Keratinocyte (primary cell): ENCODE results near the gene CAST. TPM values are rescaled to one million over a fixed set of nuclear protein-coding genes. Genes with fewer than 3 reads are reported as not detected.

ENCODE experiments used
- DNase-seq: peaks from one replicate; pipeline ENCODE4 v3.0.0-alpha.2; 2011; ENCODE audit warnings: low read depth, missing footprints, low spot score
- FAIRE-seq: peaks from 2 replicates; lab custom pipeline; 2011; peaks lifted over from hg19 to GRCh38; lab: Jason Lieb, UNC
- H2AFZ ChIP-seq: 2 replicates; pipeline ENCODE4 v1.6.0; 2012; ENCODE audit warnings: low read length, control low read depth, inconsistent platforms; ENCODE audit not compliant: control insufficient read depth
- H3K27ac ChIP-seq: 2 replicates; pipeline ENCODE4 v1.5.1; 2011; ENCODE audit warnings: low read length; ENCODE audit not compliant: control insufficient read depth, insufficient read depth
- H3K27me3 ChIP-seq: 3 replicates; pipeline ENCODE4 v1.6.0; 2011; ENCODE audit warnings: low read length; ENCODE audit not compliant: control insufficient read depth, insufficient read depth; ENCODE audit errors: extremely low read depth
- H3K36me3 ChIP-seq, 2 experiments: 2 replicates in 1 of 2; 3 replicates in 1 of 2; pipeline ENCODE4 v1.5.1; 2011; ENCODE audit warnings: low read length in 2 of 2, mild to moderate bottlenecking in 1 of 2; ENCODE audit not compliant: control insufficient read depth in 2 of 2, insufficient read depth in 2 of 2; ENCODE audit errors: extremely low read depth in 1 of 2
- H3K4me1 ChIP-seq: 3 replicates; pipeline ENCODE4 v1.5.1; 2011; ENCODE audit warnings: low read length; ENCODE audit not compliant: control insufficient read depth, insufficient read depth; ENCODE audit errors: extremely low read depth
- H3K4me2 ChIP-seq: 3 replicates; pipeline ENCODE4 v1.6.0; 2011; ENCODE audit warnings: low read depth, low read length; ENCODE audit not compliant: control insufficient read depth, insufficient read depth; ENCODE audit errors: extremely low read depth
- H3K4me3 ChIP-seq, 3 experiments: fragments of 200-600 bp in 1 of 3; sonication (generic) in 1 of 3; 2 replicates in 2 of 3; 3 replicates in 1 of 3; pipeline ENCODE4 v1.5.1; 2011 to 2016; ENCODE audit warnings: low read length in 3 of 3, mild to moderate bottlenecking in 3 of 3, control low read depth in 2 of 3, inconsistent platforms in 1 of 3, low read depth in 1 of 3, mixed read lengths in 1 of 3, mixed run types in 1 of 3, moderate library complexity in 1 of 3; ENCODE audit not compliant: control insufficient read depth in 2 of 3, insufficient read depth in 2 of 3; ENCODE audit errors: extremely low read depth in 1 of 3
- H3K79me2 ChIP-seq: 2 replicates; pipeline ENCODE4 v1.6.0; 2012; ENCODE audit warnings: low read length; ENCODE audit not compliant: control insufficient read depth, insufficient read depth
- H3K9ac ChIP-seq: 3 replicates; pipeline ENCODE4 v1.6.0; 2011; ENCODE audit warnings: low read length; ENCODE audit not compliant: control insufficient read depth, insufficient read depth; ENCODE audit errors: extremely low read depth
- H3K9me1 ChIP-seq: 3 replicates; pipeline ENCODE4 v1.6.0; 2011; ENCODE audit warnings: low read length; ENCODE audit not compliant: control insufficient read depth, insufficient read depth; ENCODE audit errors: extremely low read depth
- H3K9me3 ChIP-seq: 2 replicates; pipeline ENCODE4 v1.5.1; 2012; ENCODE audit warnings: low read depth, low read length; ENCODE audit not compliant: control insufficient read depth
- H4K20me1 ChIP-seq: 3 replicates; pipeline ENCODE4 v1.6.0; 2011; ENCODE audit warnings: low read length; ENCODE audit not compliant: control insufficient read depth, insufficient read depth; ENCODE audit errors: extremely low read depth
- CTCF ChIP-seq, 3 experiments: IDR thresholded peaks in 1 of 3; conservative IDR thresholded peaks in 1 of 3; optimal IDR thresholded peaks in 1 of 3; 2 replicates in 2 of 3; 3 replicates in 1 of 3; pipeline versions ENCODE3 to v1.5.1; 2011; ENCODE audit warnings: low read length in 3 of 3, mild to moderate bottlenecking in 3 of 3, moderate library complexity in 2 of 3, control low read depth in 1 of 3, inconsistent platforms in 1 of 3; ENCODE audit not compliant: insufficient read depth in 2 of 3; ENCODE audit errors: extremely low read depth in 1 of 3
- EZH2 ChIP-seq: IDR thresholded peaks from one replicate; pipeline ENCODE4 v1.6.1; 2012; ENCODE audit warnings: inconsistent platforms, mild to moderate bottlenecking, low read length, moderate library complexity
- dilution Hi-C: fragments of 300-500 bp; cut with MboI; formaldehyde crosslinking; loops from one replicate; pipeline ENCODE4 v1.7.0; 2020; ENCODE audit warnings: low sequenced_read_pairs; ENCODE audit not compliant: extremely low pct_ligation_motif_present
- polyA plus RNA-seq, 5 experiments: library from polyadenylated mRNA; depleted of rRNA in 3 of 5; stranded (reverse) in 3 of 5; stranded (forward) in 1 of 5; unstranded in 1 of 5; fragments of >200 nt; gene quantifications; 1 replicate in 1 of 5; 2 replicates in 3 of 5; 3 replicates in 1 of 5; pipeline versions ENCODE4 v1.2.1 to v1.2.3, GENCODE V29; 2011 to 2012; ENCODE audit warnings: missing spikeins in 2 of 5, low read depth in 1 of 5, low replicate concordance in 1 of 5

Gene CAST
- polyA plus RNA-seq, 1 donor (not counting 4 experiments of a cell fraction or from before 2014, with no cell fraction given) = 238 TPM

DNA sequence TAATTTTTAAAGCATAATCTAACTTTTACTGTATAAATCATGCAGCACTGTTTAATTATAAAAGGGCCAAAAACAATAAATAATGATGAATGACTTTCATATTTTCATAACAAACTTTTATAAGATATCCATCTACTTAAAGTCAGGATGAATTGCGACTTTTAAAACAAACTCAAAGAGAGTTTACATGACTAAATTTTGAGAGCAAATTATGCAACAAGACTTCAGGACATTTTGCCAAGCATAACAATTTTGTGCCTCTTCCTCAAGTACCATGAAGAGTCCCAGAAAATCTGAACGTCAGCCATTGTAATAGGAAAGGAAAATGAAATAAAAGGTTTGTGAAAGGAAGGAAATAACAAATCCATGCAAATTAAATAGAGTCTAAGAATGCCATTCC, 121.2 kb downstream of the CAST start:
- Histone ChIP-seq H3K4me2 (no peak overlapping the region), H4K20me1 (no peaks in the 10 kb centered on the region), H3K9me1 (no peaks in the 10 kb centered on the region), H3K79me2 (no peaks in the 10 kb centered on the region), H3K27ac (no peak overlapping the region), H3K27me3 (no peaks in the 10 kb centered on the region), H3K9me3 (no peaks in the 10 kb centered on the region), H2AFZ (no peak overlapping the region), H3K9ac (no peak overlapping the region), H3K4me3 (no peak overlapping the region), H3K4me1 (peaks cover 33% of the 10 kb centered on the region), H3K36me3 (peaks cover 4 to 7% of the 10 kb centered on the region in 2 experiments)
- FAIRE-seq = no peak
- dilution Hi-C loops = no loop called here
- no peak for TF ChIP-seq CTCF (optimal IDR thresholded peaks at IDR 0.05 in 1 of 3, IDR thresholded peaks at IDR 0.05 in 1 of 3, conservative IDR thresholded peaks at IDR 0.05 in 1 of 3; ENCODE audit: extremely low read depth in 1 of 3, insufficient read depth in 2 of 3, low read length in 3 of 3)
- TF ChIP-seq EZH2 = no peak
- no peak for DNase-seq

GRCh38 chr5:96785326-96786109, 123.3 kb downstream of the CAST start:
- H3K4me1 ChIP-seq = peaks cover 20% of the 10 kb centered on the region
- FAIRE-seq (no peak), DNase-seq (no peak)
- TF ChIP-seq EZH2 = no peak
- H3K27me3 ChIP-seq = no peaks in the 10 kb centered on the region
- H3K9me3 ChIP-seq = no peaks in the 10 kb centered on the region
- no peak overlapping the region for H3K4me2 ChIP-seq
- H3K4me3 ChIP-seq = no peak overlapping the region
- H3K9ac ChIP-seq = no peak overlapping the region
- peaks cover under 1 to 7% of the 10 kb centered on the region in 2 experiments for H3K36me3 ChIP-seq
- H3K9me1 ChIP-seq = no peaks in the 10 kb centered on the region
- no peaks in the 10 kb centered on the region for H4K20me1 ChIP-seq
- no peak overlapping the region for H2AFZ ChIP-seq
- no peak overlapping the region for H3K27ac ChIP-seq
- no peaks in the 10 kb centered on the region for H3K79me2 ChIP-seq
- dilution Hi-C loops = no loop called here
